Memory B cell (primary cell): ENCODE results near the gene NDUFA13.

Experiments
- ATAC-seq: fragments of 150-1000 bp; cut with Tn5 transposase; 2 replicates; pipeline ENCODE4 v1.10.0; 2021; ENCODE audit warnings: low read depth, mild to moderate bottlenecking, moderate library complexity
- DNase-seq, 2 donors: peaks; one replicate each; pipeline ENCODE4 v3.0.0; 2022; ENCODE audit warnings: low spot score in 2 of 2
- H3K27ac Mint-ChIP-seq: one replicate; pipeline ENCODE4 v1.8.0; 2022; ENCODE audit warnings: mild to moderate bottlenecking, moderate library complexity, mixed read lengths
- H3K27me3 Mint-ChIP-seq: one replicate; pipeline ENCODE4 v1.8.0; 2022; ENCODE audit warnings: mixed read lengths
- H3K36me3 Mint-ChIP-seq: one replicate; pipeline ENCODE4 v1.8.0; 2022; ENCODE audit warnings: mild to moderate bottlenecking, mixed read lengths
- H3K4me1 Mint-ChIP-seq: one replicate; pipeline ENCODE4 v1.8.0; 2022; ENCODE audit warnings: mixed read lengths
- H3K4me3 Mint-ChIP-seq: one replicate; pipeline ENCODE4 v1.8.0; 2022; ENCODE audit warnings: mild to moderate bottlenecking, moderate library complexity, mixed read lengths
- H3K9me3 Mint-ChIP-seq: one replicate; pipeline ENCODE4 v1.8.0; 2022; ENCODE audit warnings: mixed read lengths

Gene NDUFA13

DNA sequence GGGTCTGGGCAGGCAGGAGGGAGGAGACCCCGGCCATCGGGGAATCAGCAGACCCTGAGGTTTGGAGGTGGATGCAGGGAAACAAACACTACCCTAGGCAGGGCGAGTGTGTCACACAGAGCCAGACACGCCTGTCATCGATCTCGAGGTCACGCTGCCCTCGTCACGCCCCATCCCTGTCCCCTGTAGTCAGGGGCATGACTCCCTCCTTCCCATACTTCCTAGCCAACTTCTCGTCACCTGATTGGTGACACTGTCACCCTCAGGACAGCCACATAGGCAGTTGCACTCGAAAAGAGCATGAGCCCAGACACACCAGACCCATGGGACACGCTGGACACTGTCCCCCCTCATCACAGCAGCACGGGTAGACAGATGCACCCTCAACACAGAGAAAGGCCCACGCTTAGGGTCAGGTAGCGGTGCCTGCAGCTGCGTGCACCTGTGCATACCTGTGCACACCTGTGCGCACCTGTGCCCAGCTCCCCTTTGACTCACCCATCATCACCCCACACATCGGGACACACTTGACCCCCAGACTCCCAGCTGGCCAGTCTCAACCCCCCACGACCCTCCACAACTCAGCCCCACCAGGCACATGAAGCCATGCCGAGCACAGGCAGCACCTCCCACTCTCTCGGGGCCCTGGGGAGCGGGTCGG, 33.9 kb downstream of the NDUFA13 start:
- Mint-ChIP-seq H3K27ac (no peak overlapping the region), H3K27me3 (peaks cover 12% of the 10 kb centered on the region), H3K4me1 (no peaks in the 10 kb centered on the region), H3K9me3 (no peaks in the 10 kb centered on the region), H3K4me3 (no peak overlapping the region), H3K36me3 (no peaks in the 10 kb centered on the region)
- DNase-seq (no peak), ATAC-seq (no peak)

DNA sequence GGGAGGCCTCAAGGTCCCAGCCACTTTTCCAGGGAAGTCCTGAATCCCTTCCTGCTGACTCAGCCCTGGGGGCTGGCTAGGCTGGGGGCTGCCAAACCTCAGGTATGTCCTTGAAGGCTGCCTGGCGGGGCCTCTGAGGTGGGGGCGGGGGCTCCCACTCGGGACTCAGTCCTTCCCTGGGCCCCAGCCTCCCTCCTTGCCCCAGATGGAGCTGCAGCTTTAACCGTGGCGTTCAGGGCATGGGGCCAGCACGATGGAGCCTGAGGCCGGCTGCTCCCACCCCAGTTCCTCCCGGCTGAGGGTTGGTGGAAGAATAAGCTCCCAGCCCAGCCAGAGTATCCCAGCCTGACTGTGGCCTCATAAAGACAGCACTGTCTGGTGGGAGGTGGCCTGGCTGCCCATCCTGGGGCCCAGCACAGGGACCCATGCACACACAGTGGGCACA, 34.5 kb downstream of the NDUFA13 start:
- H3K27me3 Mint-ChIP-seq, result peaks cover 12% of the 10 kb centered on the region
- H3K9me3 Mint-ChIP-seq, result no peaks in the 10 kb centered on the region
- no peaks in the 10 kb centered on the region for H3K36me3 Mint-ChIP-seq
- H3K27ac Mint-ChIP-seq, result no peak overlapping the region
- H3K4me3 Mint-ChIP-seq, result no peak overlapping the region
- DNase-seq, result no peak
- H3K4me1 Mint-ChIP-seq, result no peaks in the 10 kb centered on the region
- no peak for ATAC-seq

DNA sequence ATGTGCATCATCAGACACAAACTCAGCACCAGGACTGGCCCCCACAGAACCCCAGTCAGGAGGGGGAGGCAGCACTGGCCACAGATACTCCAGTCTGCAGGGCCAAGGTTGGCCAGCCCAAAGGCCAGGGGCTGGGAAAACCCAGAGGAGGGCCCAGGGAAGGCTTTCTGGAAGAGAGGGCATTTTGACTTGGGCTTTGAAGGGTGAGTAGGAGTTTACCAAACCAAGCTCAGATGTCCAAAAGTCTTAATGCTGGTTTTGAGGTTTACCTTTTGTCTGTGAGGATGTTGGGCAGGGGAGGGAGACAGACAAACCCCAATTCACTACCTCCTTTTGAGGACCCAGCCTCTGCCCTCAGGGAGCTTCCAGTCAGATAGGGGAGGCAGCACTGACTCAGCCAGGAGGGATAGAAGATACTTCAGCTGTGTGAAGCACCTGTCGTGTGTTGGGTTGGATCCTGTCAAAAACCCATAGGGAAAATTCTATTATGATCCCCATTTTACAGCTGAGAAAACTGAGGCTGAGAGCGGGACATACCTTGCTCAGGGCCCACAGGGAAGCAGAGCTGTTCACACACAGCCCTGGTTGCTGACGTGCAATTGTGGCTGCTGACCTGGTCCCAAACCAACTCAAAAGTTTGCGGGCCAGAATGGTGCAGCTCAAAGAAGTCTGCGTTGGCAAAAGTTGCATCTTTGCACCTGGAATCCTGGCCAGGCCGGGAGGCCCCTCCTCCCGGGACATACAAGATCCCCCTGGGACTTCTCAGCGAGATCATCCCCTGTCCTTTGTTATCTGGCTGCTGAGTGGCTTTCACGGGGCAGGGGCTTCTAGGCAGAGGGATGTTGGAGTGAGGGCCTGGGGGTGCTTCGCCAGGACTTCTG, 35.2 kb downstream of the NDUFA13 start:
- H3K27ac Mint-ChIP-seq, result no peak overlapping the region
- no peaks in the 10 kb centered on the region for H3K4me1 Mint-ChIP-seq
- ATAC-seq (no peak), DNase-seq (no peak)
- H3K9me3 Mint-ChIP-seq, result no peaks in the 10 kb centered on the region
- peaks cover 12% of the 10 kb centered on the region for H3K27me3 Mint-ChIP-seq
- no peaks in the 10 kb centered on the region for H3K36me3 Mint-ChIP-seq
- H3K4me3 Mint-ChIP-seq, result no peak overlapping the region

DNA sequence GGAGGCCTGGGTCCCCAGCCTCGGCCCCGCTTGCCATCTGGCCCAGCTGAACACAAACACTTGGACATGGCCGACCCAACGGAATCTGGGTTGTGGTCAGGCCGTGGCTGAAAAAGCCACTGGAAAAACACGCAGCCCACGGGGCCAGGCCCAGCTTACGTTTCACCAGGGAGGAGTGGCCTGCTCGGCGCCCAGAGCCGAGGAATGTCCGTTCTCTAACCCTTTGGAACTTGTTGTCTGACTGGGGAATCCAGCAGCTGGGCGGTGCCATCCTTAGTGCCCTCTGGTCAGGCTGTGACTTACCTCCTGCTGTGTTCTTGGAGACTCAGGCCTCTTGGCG, 35.8 kb downstream of the NDUFA13 start:
- no peaks in the 10 kb centered on the region for H3K9me3 Mint-ChIP-seq
- ATAC-seq, result no peak
- no peak for DNase-seq
- no peaks in the 10 kb centered on the region for H3K4me1 Mint-ChIP-seq
- H3K36me3 Mint-ChIP-seq, result no peaks in the 10 kb centered on the region
- peaks cover 12% of the 10 kb centered on the region for H3K27me3 Mint-ChIP-seq
- no peak overlapping the region for H3K27ac Mint-ChIP-seq
- no peak overlapping the region for H3K4me3 Mint-ChIP-seq

DNA sequence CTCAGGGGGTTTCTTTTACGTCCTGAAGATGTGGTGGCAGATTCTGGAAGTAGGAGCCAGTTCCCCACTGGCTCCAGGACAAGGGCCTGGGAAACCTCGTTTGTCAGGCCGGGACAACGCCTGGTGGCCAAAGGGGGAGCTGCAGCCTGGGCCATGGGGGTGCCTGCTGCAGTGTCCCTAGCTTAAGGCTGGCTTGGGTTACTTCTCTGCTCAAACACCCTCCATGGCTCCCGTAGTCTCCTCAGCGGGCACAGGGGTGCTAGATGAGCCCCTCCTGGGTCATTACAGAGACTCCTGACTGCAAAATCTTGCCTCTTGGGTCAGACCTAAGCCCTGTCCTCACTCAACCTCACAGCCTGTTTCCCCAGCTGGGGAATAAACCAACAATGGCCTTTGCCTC, 36.8 kb downstream of the NDUFA13 start:
- Mint-ChIP-seq H3K9me3 (no peaks in the 10 kb centered on the region), H3K27me3 (peaks cover 10% of the 10 kb centered on the region), H3K36me3 (no peaks in the 10 kb centered on the region), H3K4me1 (no peaks in the 10 kb centered on the region), H3K27ac (no peak overlapping the region), H3K4me3 (no peak overlapping the region)
- DNase-seq (no peak), ATAC-seq (peak; percentile 70)

DNA sequence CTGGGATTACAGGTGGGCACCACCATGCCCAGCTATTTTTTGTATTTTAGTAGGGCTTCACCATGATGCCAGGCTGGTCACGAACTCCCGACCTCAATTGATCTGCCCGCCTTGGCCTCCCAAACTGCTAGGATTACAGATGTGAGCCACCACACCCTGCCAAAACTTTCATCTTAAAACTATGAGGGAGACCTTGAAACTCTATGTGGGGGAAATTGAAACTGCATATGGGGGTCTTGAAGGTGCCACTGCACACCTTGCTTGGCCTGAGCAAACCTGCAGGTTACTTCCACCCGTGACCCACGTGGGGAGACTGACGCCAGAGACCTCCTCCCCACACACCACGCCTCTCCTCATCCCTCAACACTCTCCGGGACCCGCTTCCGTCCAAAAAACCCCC, 37.6 kb downstream of the NDUFA13 start:
- Mint-ChIP-seq H3K27ac (no peak overlapping the region), H3K4me1 (no peaks in the 10 kb centered on the region), H3K27me3 (peaks cover 10% of the 10 kb centered on the region), H3K4me3 (no peak overlapping the region), H3K36me3 (no peaks in the 10 kb centered on the region), H3K9me3 (no peaks in the 10 kb centered on the region)
- DNase-seq, result no peak
- no peak for ATAC-seq

DNA sequence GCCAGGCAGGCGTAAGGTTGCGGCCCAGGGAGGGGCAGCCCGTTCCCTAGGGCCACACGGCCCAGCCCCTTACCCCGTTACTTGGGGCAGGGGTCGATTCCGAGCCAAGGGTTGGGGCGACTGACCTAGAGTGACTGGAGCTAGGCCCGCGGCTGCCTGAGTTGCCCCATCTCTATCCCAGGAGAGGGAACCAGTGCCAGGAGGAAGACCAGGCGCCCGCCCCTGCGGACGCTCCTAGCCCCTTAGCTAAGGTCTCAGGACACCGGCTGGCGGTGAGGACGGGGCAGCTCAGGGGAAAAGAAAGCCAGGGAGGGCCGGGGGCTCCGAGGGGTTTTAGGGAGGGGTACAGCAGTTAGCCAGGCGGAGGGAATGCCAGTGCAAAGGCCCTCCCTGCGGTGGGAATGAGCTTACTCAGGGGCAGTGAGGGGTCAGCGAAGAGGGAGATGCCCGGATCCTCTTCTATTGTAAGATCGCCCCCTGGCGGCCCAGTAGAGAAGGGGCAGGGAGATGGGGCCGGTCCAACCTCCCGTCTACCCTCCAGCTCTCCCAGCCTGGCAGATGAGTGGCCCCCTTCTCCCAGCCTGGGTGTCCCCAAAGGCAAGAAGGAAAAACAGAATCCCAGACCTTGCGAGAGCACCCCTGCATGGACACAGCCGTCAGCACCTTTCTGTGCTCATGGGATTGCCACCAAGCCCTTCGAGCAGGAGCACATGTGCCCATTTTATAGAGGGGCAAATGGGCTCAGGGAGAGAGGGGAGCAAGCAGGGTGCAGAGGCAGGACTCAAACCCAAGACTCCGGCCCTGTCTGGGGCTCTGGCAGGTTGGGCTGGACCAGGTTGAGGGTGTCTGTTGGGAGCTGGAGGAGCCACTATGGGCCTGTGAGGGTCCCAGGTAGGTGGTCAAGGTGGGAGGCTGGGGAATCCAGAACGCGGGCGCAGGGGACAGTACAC, 38.3 kb downstream of the NDUFA13 start:
- peaks cover 7% of the 10 kb centered on the region for H3K27me3 Mint-ChIP-seq
- ATAC-seq (peak; percentile 56), DNase-seq (peak; percentile 44 to 45)
- no peaks in the 10 kb centered on the region for H3K4me1 Mint-ChIP-seq
- H3K36me3 Mint-ChIP-seq, result no peaks in the 10 kb centered on the region
- H3K9me3 Mint-ChIP-seq, result no peaks in the 10 kb centered on the region
- no peak overlapping the region for H3K4me3 Mint-ChIP-seq
- H3K27ac Mint-ChIP-seq, result no peak overlapping the region

DNA sequence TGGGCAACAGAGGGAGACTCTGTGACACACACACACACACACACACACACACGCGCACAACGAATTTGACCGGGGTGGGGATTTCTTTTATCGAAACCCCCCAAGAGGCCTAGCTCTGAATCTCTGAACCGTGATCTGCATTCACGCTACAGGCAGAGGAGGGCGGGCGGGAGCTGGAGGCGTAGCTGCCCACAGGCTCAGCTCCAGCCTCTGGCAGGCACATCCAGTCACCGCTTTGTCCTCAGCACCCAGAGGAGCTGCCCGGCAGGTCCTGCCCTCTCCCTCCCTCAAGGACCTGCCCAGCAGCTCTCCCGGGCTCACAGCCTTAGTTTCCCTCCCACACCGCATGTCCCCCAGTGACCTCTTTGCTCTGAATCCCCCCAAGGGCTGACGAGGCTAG, 42.0 kb downstream of the NDUFA13 start:
- no peaks in the 10 kb centered on the region for H3K4me1 Mint-ChIP-seq
- DNase-seq, result no peak
- H3K36me3 Mint-ChIP-seq, result peaks cover 1% of the 10 kb centered on the region
- no peak overlapping the region for H3K27ac Mint-ChIP-seq
- H3K27me3 Mint-ChIP-seq, result no peaks in the 10 kb centered on the region
- H3K4me3 Mint-ChIP-seq, result no peak overlapping the region
- ATAC-seq, result no peak
- H3K9me3 Mint-ChIP-seq, result no peaks in the 10 kb centered on the region

DNA sequence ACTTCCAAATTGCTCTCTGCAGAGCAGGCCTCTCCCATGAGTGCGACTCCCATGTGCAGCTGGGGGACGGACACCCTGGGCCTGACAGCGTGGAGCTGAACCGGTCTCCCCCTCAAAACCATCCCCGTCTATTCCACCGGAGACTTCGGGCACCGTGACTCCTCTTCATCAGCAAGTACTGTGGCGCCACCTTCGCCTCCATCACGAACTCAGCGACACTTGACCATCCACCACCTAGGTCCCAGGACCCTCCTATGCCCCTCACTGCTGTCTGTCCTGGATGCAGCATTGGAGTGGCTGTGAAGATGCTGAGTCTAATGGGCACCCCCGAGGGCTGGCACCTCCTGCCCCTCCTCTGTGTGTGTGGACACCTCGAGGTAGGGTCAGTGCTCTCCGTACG, 42.6 kb downstream of the NDUFA13 start:
- Mint-ChIP-seq H3K36me3 (peaks cover 2% of the 10 kb centered on the region), H3K4me3 (no peak overlapping the region), H3K9me3 (no peaks in the 10 kb centered on the region), H3K27ac (no peak overlapping the region), H3K4me1 (no peaks in the 10 kb centered on the region), H3K27me3 (no peaks in the 10 kb centered on the region)
- no peak for ATAC-seq
- no peak for DNase-seq

DNA sequence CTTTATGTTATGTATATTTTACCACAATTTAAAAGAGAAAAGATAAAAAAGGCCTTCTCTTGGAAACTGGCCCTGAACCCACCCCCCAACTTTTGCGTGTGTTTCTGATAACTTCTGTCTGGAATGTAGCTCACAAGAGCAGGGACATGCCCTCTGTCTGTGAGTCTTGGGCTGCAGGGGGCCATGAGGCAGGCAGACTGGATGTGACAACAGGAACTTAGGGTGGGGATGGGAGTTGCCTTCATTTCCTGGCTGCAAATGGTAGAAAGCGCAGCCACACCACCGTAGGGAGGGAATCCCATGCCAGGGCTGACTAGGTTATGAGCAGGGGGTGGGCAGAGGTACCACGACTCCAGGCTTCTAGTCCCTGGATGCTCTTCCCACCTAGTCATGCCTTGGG, 43.9 kb downstream of the NDUFA13 start:
- no peak overlapping the region for H3K27ac Mint-ChIP-seq
- ATAC-seq (no peak), DNase-seq (no peak)
- peaks cover 3% of the 10 kb centered on the region for H3K36me3 Mint-ChIP-seq
- H3K9me3 Mint-ChIP-seq, result no peaks in the 10 kb centered on the region
- H3K4me3 Mint-ChIP-seq, result no peak overlapping the region
- no peaks in the 10 kb centered on the region for H3K4me1 Mint-ChIP-seq
- H3K27me3 Mint-ChIP-seq, result no peaks in the 10 kb centered on the region

DNA sequence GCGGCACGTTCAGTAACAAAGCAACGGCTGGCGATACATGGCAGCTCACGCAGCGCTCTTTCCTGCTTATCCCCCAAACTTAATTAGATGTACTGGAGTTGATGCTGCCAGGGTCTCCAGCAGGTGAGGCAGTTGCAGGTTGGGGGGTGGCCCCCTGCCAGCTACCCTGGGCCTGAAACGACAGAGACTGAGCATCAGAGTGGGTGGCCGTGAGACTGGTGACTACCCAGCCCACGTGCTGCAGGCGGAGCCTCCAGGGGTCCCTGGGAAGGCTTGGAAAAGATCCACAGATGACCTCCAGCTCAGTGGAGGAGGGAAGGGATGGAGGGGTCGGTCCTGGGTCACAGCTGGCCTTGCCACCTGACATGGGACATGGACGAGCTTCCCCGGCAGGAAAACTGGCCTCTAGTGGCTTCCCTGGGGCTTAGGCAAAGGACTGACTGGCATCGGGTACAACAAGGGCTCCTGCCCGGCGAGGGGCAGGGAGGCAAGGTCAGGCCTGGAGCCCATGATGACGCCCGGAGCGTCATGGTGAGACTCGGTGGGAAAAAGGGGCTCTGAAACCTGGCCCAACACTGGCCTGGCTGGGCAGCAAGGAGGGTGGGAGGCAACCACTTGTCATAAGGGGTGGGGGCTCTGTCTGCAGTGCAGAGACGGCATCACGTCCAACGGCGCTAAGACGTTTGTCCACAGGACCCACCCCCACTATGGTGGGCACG, 46.1 kb downstream of the NDUFA13 start:
- H3K4me1 Mint-ChIP-seq, result no peaks in the 10 kb centered on the region
- H3K4me3 Mint-ChIP-seq, result no peak overlapping the region
- H3K9me3 Mint-ChIP-seq, result no peaks in the 10 kb centered on the region
- no peaks in the 10 kb centered on the region for H3K27me3 Mint-ChIP-seq
- DNase-seq (no peak), ATAC-seq (no peak)
- H3K36me3 Mint-ChIP-seq, result peaks cover 3% of the 10 kb centered on the region
- no peak overlapping the region for H3K27ac Mint-ChIP-seq

DNA sequence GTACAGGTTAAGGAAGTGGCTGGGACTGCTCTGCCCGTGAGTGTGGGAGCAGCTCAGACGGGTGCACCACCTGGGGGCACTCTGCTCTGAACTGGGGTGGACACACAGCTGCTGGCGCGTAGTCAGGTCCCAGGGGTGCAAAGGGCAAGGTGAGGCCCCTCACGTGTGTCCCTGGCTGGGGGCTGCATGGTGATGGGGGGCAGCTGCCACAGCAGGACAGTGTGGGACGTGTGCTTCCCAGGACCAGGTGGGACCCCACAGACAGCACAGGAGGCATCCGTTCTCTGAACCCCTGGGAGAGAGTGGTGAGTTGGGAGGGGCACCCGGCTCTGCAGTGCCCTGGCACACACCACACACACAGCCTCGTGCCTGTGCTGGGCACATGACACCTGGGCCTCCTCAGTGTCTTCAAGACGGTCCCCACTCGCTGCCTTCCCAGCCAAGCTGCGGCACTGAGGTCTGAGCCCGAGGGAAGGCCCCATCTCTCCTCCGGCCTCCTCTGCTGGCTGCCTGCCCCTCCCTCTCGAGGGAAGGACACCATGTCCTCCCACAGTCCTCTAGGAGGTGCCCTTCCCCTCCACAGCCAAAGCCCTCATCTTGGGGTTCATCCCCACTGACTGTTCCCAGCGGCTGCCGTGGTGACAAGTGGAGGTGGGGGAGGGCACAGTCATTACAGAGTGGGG, 46.8 kb downstream of the NDUFA13 start:
- no peak overlapping the region for H3K27ac Mint-ChIP-seq

DNA sequence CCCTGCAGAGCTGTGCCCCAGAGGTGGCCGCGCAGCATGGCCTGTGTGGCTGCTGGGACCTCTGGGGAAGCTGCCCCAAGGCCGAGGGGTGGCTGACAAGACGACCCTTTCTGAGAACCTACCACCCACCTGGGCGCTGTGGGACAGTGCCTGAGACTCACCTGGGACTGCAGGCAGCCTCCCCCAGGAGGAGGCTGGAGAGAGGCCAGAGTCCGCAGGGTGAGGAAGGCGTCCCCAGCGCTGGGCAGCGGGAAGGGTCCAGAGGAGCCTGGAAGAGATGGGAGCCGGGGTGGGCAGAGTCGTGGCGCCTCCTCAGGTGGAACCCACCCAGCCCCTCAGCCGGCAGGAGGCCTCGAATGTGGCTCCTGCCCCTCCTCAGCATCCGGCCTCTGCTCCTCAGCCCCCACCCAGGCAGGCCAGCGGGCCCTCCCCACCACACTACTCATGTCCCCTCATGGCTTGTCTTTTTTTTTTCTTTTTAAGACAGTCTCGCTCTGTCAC, 47.4 kb downstream of the NDUFA13 start:
- no peak for ATAC-seq
- H3K27ac Mint-ChIP-seq, result no peak overlapping the region
- no peaks in the 10 kb centered on the region for H3K4me1 Mint-ChIP-seq
- peaks cover 3% of the 10 kb centered on the region for H3K36me3 Mint-ChIP-seq
- H3K27me3 Mint-ChIP-seq, result no peaks in the 10 kb centered on the region
- H3K4me3 Mint-ChIP-seq, result no peak overlapping the region
- no peaks in the 10 kb centered on the region for H3K9me3 Mint-ChIP-seq
- DNase-seq, result no peak

More for the DNA sequence above, 46.8 kb downstream of the NDUFA13 start:
- Mint-ChIP-seq H3K9me3 (no peaks in the 10 kb centered on the region), H3K4me1 (no peaks in the 10 kb centered on the region), H3K36me3 (peaks cover 3% of the 10 kb centered on the region), H3K4me3 (no peak overlapping the region), H3K27me3 (no peaks in the 10 kb centered on the region)
- DNase-seq (no peak), ATAC-seq (peak; percentile 49)
